Small intestine (tissue), 16 donors: ENCODE results near the gene ZNF254. TPM values are rescaled to one million over a fixed set of nuclear protein-coding genes. Genes with fewer than 3 reads are reported as not detected.
"Not testable (repeated sequence)": the region's sequence is repeated elsewhere in the genome, so short reads cannot be mapped to it uniquely, and the experiment has no call there.

Experiments used
- DNase-seq, 2 donors: peaks; one replicate each; pipeline versions ENCODE4 v3.0.0 to v3.0.0-alpha.2; 2013
- FAIRE-seq: peaks from 2 replicates; lab custom pipeline; 2012; peaks lifted over from hg19 to GRCh38; lab: Jason Lieb, UNC
- H3K27ac ChIP-seq, 3 donors: one replicate each; pipeline ENCODE4 v1.5.1; 2013; ENCODE audit warnings: low read length in 2 of 3, mild to moderate bottlenecking in 2 of 3, control low read depth in 1 of 3, inconsistent platforms in 1 of 3, low read depth in 1 of 3, moderate library complexity in 1 of 3
- H3K27me3 ChIP-seq, 3 donors: one replicate each; pipeline ENCODE4 v1.6.1; 2013; ENCODE audit warnings: low read length in 3 of 3, inconsistent platforms in 1 of 3; ENCODE audit not compliant: control insufficient read depth in 3 of 3, insufficient read depth in 3 of 3
- H3K36me3 ChIP-seq, 3 donors: one replicate each; pipeline ENCODE4 v1.6.1; 2013; ENCODE audit warnings: low read length in 3 of 3, inconsistent platforms in 1 of 3, low read depth in 1 of 3, mild to moderate bottlenecking in 1 of 3, moderate library complexity in 1 of 3; ENCODE audit not compliant: control insufficient read depth in 3 of 3, insufficient read depth in 2 of 3
- H3K4me1 ChIP-seq, 3 donors: one replicate each; pipeline ENCODE4 v1.6.1; 2013; ENCODE audit warnings: low read length in 2 of 3, inconsistent platforms in 1 of 3, low read depth in 1 of 3, mild to moderate bottlenecking in 1 of 3, moderate library complexity in 1 of 3; ENCODE audit not compliant: control insufficient read depth in 3 of 3, insufficient read depth in 2 of 3
- H3K4me3 ChIP-seq, 3 donors: one replicate each; pipeline ENCODE4 v1.5.1; 2013; ENCODE audit warnings: low read length in 3 of 3, control low read depth in 1 of 3, inconsistent platforms in 1 of 3, low read depth in 1 of 3, mild to moderate bottlenecking in 1 of 3, moderate library complexity in 1 of 3
- H3K9me3 ChIP-seq, 2 donors: one replicate each; pipeline ENCODE4 v1.6.1; 2013; ENCODE audit warnings: low read depth in 1 of 2, low read length in 1 of 2; ENCODE audit not compliant: control insufficient read depth in 2 of 2, insufficient read depth in 1 of 2
- WGBS, 3 donors: extraction: QIAGEN DNeasy Blood & Tissue Kit; methylation state at CpG; one replicate each; pipeline ENCODE4 v1.1.7; 2013; 5-methylcytosine and 5-hydroxymethylcytosine counted together
- long read RNA-seq, 10 donors: transcript quantifications; one replicate each; lab custom pipeline, GENCODE V29; 2026
- polyA plus RNA-seq, 4 donors: library from polyadenylated mRNA; stranded (reverse) in 3 of 4; unstranded in 1 of 4; fragments of 200-250 nt in 3 of 4; fragments of 120-200 nt in 1 of 4; gene quantifications; one replicate each; pipeline versions ENCODE4 v1.2.1 to v1.2.3, GENCODE V29; 2013
- donor health status: healthy with polysubstance abuse.
- donor health status: control.
- donor health status: control.
- donor health status: Bipolar disorder and iron deficiency.
- donor health status: healthy.

Gene ZNF254
- polyA plus RNA-seq: 10 to 100 TPM in 1 of 4 donors, 1 to 10 TPM in 3; 1.1 to 20.6 (median 4.7) TPM
- long read RNA-seq, donor 1, full-length matches to known transcripts: 11 of 16 reads
- long read RNA-seq, donor 1, partial matches to known transcripts: 0 of 16 reads
- long read RNA-seq, donor 1, other reads (novel, unspliced or antisense): 5 of 16 reads
- long read RNA-seq, donor 2, partial matches to known transcripts: 0 of 3 reads
- long read RNA-seq, donor 2, other reads (novel, unspliced or antisense): 0 of 3 reads
- long read RNA-seq, donor 3, partial matches to known transcripts: 0 of 1 reads
- long read RNA-seq, donor 3, other reads (novel, unspliced or antisense): 0 of 1 reads
- long read RNA-seq, donor 4: 0 reads
- long read RNA-seq, donor 5: 0 reads
- long read RNA-seq, donor 6, partial matches to known transcripts: 0 of 4 reads
- long read RNA-seq, donor 6, other reads (novel, unspliced or antisense): 0 of 4 reads
- long read RNA-seq, donor 7, partial matches to known transcripts: 27 of 38 reads
- long read RNA-seq, donor 7, other reads (novel, unspliced or antisense): 5 of 38 reads
- long read RNA-seq, donor 8, partial matches to known transcripts: 0 of 2 reads
- long read RNA-seq, donor 8, other reads (novel, unspliced or antisense): 0 of 2 reads
- long read RNA-seq, donor 9, partial matches to known transcripts: 0 of 2 reads
- long read RNA-seq, donor 9, other reads (novel, unspliced or antisense): 0 of 2 reads
- long read RNA-seq, donor 10, full-length matches to known transcripts: 4 of 4 reads
- long read RNA-seq, donor 10, partial matches to known transcripts: 0 of 4 reads
- long read RNA-seq, donor 10, other reads (novel, unspliced or antisense): 0 of 4 reads

DNA sequence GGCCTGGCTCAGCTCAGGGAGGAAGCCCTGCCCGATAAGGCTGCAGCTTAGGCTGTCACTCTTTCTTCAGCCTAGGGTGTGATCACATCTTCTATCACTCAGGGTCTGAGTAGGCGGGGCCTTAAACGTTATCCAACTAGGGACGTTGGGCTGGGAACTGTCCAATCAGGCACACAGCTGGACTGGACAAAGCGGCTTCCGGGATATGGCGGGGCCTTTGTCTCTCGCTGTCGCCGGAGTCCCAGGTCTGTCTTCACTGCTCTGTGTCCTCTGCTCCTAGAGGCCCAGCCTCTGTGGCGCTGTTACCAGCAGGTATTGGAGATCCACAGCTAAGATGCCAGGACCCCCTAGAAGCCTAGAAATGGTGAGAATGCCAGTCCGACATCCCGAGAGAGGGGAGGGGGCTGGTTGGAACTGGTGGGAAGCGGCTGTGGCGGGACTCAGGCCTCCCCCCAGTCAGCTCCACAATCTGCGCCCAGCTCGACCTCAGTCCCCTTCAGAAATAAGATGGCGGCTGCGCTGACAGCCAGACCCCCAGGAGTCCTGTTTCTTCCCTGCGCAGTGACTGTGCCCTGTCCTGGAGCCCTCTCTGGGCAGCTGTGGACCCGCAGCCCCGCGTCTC is at the start of gene ZNF254:
ZNF254 (plus strand) TSS at position 214 of the 622 bp plus-strand sequence; CDS start at position 335, 121 bp downstream.
- 0 to 24% (median 6%) methylated on average over 22 to 23 of the region's 23 CpGs for WGBS, 3 donors
- Histone ChIP-seq H3K27me3 (no peaks in the 10 kb centered on the region), H3K36me3 (peaks cover 0 to 7% (median 1%) of the 10 kb centered on the region in 3 donors), H3K27ac (peak within 1 kb of the TSS in 2 of 3 donors; percentile 85 to 99), H3K9me3 (peaks cover 0 to 10% of the 10 kb centered on the region in 2 donors), H3K4me1 (no peaks in the 10 kb centered on the region), H3K4me3 (peak within 1 kb of the TSS; percentile 40 to 85 (median 84))
- no peak for FAIRE-seq
- DNase-seq: peak; percentile 96

- 96 to 97% (median 97%) methylated on average over 3 of the region's 3 CpGs for WGBS, 3 donors
These were observed 46.4 kb upstream of the ZNF254 start for GRCh38 chr19:24040621-24041020.

DNA sequence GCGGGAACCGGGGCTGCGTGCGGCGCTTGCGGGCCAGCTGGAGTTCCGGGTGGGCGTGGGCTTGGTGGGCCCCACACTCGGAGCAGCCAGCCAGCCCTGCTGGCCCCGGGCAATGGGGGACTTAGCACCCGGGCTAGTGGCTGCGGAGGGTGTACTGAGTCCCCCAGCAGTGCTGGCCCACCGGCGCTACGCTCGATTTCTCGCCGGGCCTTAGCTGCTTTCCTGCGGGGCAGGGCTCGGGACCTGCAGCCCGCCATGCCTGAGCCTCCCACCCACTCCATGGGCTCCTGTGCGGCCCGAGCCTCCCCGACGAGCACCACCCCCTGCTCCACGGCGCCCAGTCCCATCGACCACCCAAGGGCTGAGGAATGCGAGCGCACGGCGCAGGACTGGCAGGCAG is 45.7 kb upstream of the ZNF254 start:
- not testable (repeated sequence) for FAIRE-seq, H3K36me3 ChIP-seq, H3K27ac ChIP-seq, H3K4me3 ChIP-seq, DNase-seq, H3K4me1 ChIP-seq, H3K9me3 ChIP-seq, H3K27me3 ChIP-seq
- WGBS, 3 donors: 99 to 100% (median 100%) methylated on average over 4 to 22 of the region's 32 CpGs

More at GRCh38 chr19:24040621-24041020, 46.4 kb upstream of the ZNF254 start:
- peaks cover 0 to 4% (median 0%) of the 10 kb centered on the region in 3 donors for H3K4me1 ChIP-seq
- no peak overlapping the region for H3K4me3 ChIP-seq
- no peaks in the 10 kb centered on the region for H3K27me3 ChIP-seq
- no peaks in the 10 kb centered on the region for H3K9me3 ChIP-seq
- no peak overlapping the region for H3K27ac ChIP-seq
- H3K36me3 ChIP-seq: peaks cover 2 to 7% (median 4%) of the 10 kb centered on the region in 3 donors
- DNase-seq (no peak), FAIRE-seq (no peak)

DNA sequence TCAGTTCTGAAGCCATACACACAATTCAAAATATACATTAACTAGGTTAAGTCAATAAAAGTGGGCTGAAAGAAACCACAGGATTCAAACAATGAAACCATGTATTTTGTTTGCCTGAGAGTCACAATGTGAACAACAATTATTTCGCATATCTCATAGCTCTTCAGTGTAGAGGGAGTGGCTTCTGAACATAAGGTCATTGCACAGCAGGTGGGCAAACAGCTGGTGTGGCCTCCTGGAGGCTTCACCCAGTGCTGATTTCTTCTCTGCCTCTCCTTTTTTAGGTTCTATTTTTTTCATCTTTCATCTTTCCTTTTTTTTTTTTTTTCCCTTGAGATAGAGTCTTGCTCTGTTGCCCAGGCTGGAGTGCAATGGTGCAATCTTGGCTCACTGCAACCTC is 40.4 kb upstream of the ZNF254 start:
- peak in 1 of 2 donors; percentile 24 for DNase-seq
- no peak for FAIRE-seq
- peaks cover 7 to 46% (median 18%) of the 10 kb centered on the region in 3 donors for H3K36me3 ChIP-seq

GRCh38 chr19:24048261-24048660 is 38.7 kb upstream of the ZNF254 start:
- Histone ChIP-seq H3K4me3 (no peak overlapping the region), H3K36me3 (peaks cover 7 to 51% (median 17%) of the 10 kb centered on the region in 3 donors), H3K9me3 (no peaks in the 10 kb centered on the region), H3K27ac (no peak overlapping the region), H3K4me1 (no peaks in the 10 kb centered on the region), H3K27me3 (no peaks in the 10 kb centered on the region)
- FAIRE-seq (no peak), DNase-seq (no peak)
- WGBS, 3 donors: 96 to 100% (median 98%) methylated on average over 8 to 10 of the region's 10 CpGs

More for the DNA sequence above, 40.4 kb upstream of the ZNF254 start:
- no peaks in the 10 kb centered on the region for H3K4me1 ChIP-seq
- H3K9me3 ChIP-seq: no peaks in the 10 kb centered on the region
- no peak overlapping the region for H3K27ac ChIP-seq
- no peak overlapping the region for H3K4me3 ChIP-seq
- H3K27me3 ChIP-seq: no peaks in the 10 kb centered on the region
- WGBS, 3 donors: 84 to 96% (median 93%) methylated on average over 1 of the region's 1 CpG

- peaks cover 7 to 48% (median 17%) of the 10 kb centered on the region in 3 donors for H3K36me3 ChIP-seq
- no peak overlapping the region for H3K4me3 ChIP-seq
- FAIRE-seq (no peak), DNase-seq (no peak)
- H3K9me3 ChIP-seq: no peaks in the 10 kb centered on the region
- H3K4me1 ChIP-seq: peaks cover 0 to 2% (median 0%) of the 10 kb centered on the region in 3 donors
- WGBS, 3 donors: 93 to 100% (median 100%) methylated on average over 1 of the region's 1 CpG
- H3K27me3 ChIP-seq: no peaks in the 10 kb centered on the region
- H3K27ac ChIP-seq: no peak overlapping the region
These were observed 37.5 kb upstream of the ZNF254 start for GRCh38 chr19:24049537-24049936.

DNA sequence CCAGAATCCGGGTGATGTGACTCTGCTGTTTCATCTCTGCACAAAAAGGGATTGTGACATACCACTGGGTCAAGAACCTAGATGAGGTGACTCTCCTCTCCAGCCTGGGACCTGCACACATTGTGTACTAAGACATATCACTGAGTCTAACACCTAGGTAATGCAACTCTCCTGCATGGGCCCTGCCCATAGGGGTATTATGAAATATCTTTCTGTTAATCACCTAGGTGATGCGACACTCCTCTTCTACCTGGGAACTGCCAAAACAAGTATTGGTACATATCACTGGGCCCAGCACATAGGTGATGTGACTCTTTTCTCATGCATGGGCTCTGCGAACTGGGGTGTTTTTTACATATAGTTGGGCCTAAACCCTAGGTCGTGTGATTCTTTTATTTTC is 35.5 kb upstream of the ZNF254 start:
- FAIRE-seq (no peak), DNase-seq (no peak)
- Histone ChIP-seq H3K4me1 (peaks cover 0 to 2% (median 0%) of the 10 kb centered on the region in 3 donors), H3K27me3 (no peaks in the 10 kb centered on the region), H3K36me3 (peaks cover 5 to 48% (median 17%) of the 10 kb centered on the region in 3 donors), H3K27ac (no peak overlapping the region), H3K9me3 (no peaks in the 10 kb centered on the region), H3K4me3 (no peak overlapping the region)
- WGBS, 3 donors: 95 to 96% (median 95%) methylated on average over 4 of the region's 4 CpGs

GRCh38 chr19:24052811-24053210 is 34.2 kb upstream of the ZNF254 start:
- Histone ChIP-seq H3K36me3 (peaks cover 3 to 38% (median 14%) of the 10 kb centered on the region in 3 donors), H3K9me3 (no peaks in the 10 kb centered on the region), H3K27me3 (no peaks in the 10 kb centered on the region), H3K4me3 (no peak overlapping the region), H3K27ac (no peak overlapping the region), H3K4me1 (peaks cover 0 to 2% (median 0%) of the 10 kb centered on the region in 3 donors)
- no peak for FAIRE-seq
- 85 to 92% (median 86%) methylated on average over 3 of the region's 3 CpGs for WGBS, 3 donors
- no peak for DNase-seq
